Panc1 (cell line): ENCODE data around the gene SLAMF7. TPM values are rescaled to one million over a fixed set of nuclear protein-coding genes. Genes with fewer than 3 reads are reported as not detected.

ENCODE experiments used
- ATAC-seq: fragments of 200-7000 bp; cut with Tn5 transposase; 2 replicates; pipeline ENCODE4 v1.9.1; 2020; ENCODE audit warnings: mild to moderate bottlenecking, moderate library complexity
- BruUV-seq: library from RNA; stranded (reverse); fragments of 400-500 nt; replicated peaks from 2 replicates; lab custom pipeline; 2021; lab: Mats Ljungman, UMichigan
- CTCF ChIA-PET: fragments of 300-600 bp; sonication (Branson Sonifier 250); formaldehyde crosslinking; loops from one replicate; lab custom pipeline; 2022; ENCODE audit warnings: antibody characterized with exemption; lab: Charles Lee
- POLR2A ChIA-PET: fragments of 300-600 bp; sonication (Branson Sonifier 250); formaldehyde crosslinking; loops from one replicate; lab custom pipeline; 2022; ENCODE audit warnings: antibody characterized with exemption; lab: Charles Lee
- DNase-seq: peaks from one replicate; pipeline ENCODE4 v3.0.0-alpha.2; 2010; ENCODE audit warnings: low read depth, low spot score
- H3K27ac ChIP-seq: 2 replicates; pipeline ENCODE4 v1.5.1; 2011; ENCODE audit warnings: mild to moderate bottlenecking, low read length, inconsistent platforms
- H3K27me3 ChIP-seq: fragments of 200-500 bp; sonication (Bioruptor generic); 2 replicates; pipeline ENCODE4 v1.6.0; 2014; ENCODE audit warnings: low read length, inconsistent platforms; ENCODE audit not compliant: control insufficient read depth, insufficient read depth
- H3K36me3 ChIP-seq: fragments of 200-500 bp; sonication (Bioruptor generic); 2 replicates; pipeline ENCODE4 v1.5.1; 2014; ENCODE audit warnings: inconsistent platforms, mild to moderate bottlenecking, low read length, moderate library complexity; ENCODE audit not compliant: control insufficient read depth, insufficient read depth
- H3K4me1 ChIP-seq: 2 replicates; pipeline ENCODE4 v1.5.1; 2011; ENCODE audit warnings: inconsistent platforms, mild to moderate bottlenecking, low read length, moderate library complexity; ENCODE audit not compliant: control insufficient read depth, insufficient read depth
- H3K4me3 ChIP-seq, 2 experiments: 2 replicates each; pipeline ENCODE4 v1.5.1; 2011 to 2012; ENCODE audit warnings: low read depth in 2 of 2, low read length in 2 of 2, mild to moderate bottlenecking in 2 of 2, inconsistent platforms in 1 of 2, moderate library complexity in 1 of 2
- H3K9me3 ChIP-seq: fragments of 200-500 bp; sonication (Bioruptor generic); 2 replicates; pipeline ENCODE4 v1.5.1; 2014; ENCODE audit warnings: low read depth, mild to moderate bottlenecking, inconsistent platforms, low read length, moderate library complexity; ENCODE audit not compliant: control insufficient read depth, insufficient read depth
- POLR2AphosphoS5 ChIP-seq: IDR thresholded peaks from 2 replicates; pipeline ENCODE4 v1.6.1; 2012; ENCODE audit warnings: mild to moderate bottlenecking, low read depth, low read length, moderate library complexity
- SIN3A ChIP-seq: IDR thresholded peaks from 2 replicates; pipeline ENCODE4 v1.6.1; 2012; ENCODE audit warnings: low read depth, mild to moderate bottlenecking, low read length, moderate library complexity, borderline replicate concordance; ENCODE audit not compliant: insufficient read depth
- TCF7L2 ChIP-seq: IDR thresholded peaks from 2 replicates; pipeline ENCODE4 v1.6.1; 2011; ENCODE audit warnings: mild to moderate bottlenecking, low read depth, low read length, inconsistent platforms
- in situ Hi-C: cut with HindIII; loops from 2 replicates; pipeline ENCODE4 v1.10.0; 2016; ENCODE audit warnings: low sequenced_read_pairs, low pct_unique_long_range_greater_than_20kb
- intact Hi-C: fragments of 100-400 bp; cut with micrococcal nuclease; formaldehyde crosslinking; loops from one replicate; pipeline ENCODE4 v1.10.0; 2022; ENCODE audit not compliant: unreplicated experiment
- total RNA-seq: library from RNA; stranded (reverse); gene quantifications from one replicate; pipeline ENCODE4 v1.2.1, GENCODE V29; 2021; ENCODE audit not compliant: unreplicated experiment
- TF ChIP-seq, protein P1 (sequence below): fragments of 450-650 bp; IDR thresholded peaks from 2 replicates; pipeline ENCODE4 v1.5.1; 2017; ENCODE audit warnings: mild to moderate bottlenecking
- TF ChIP-seq, protein P2 (sequence below), 2 experiments: IDR thresholded peaks; 2 replicates each; pipeline ENCODE4 v1.6.1; 2011 to 2012; ENCODE audit warnings: low read depth in 2 of 2, control low read depth in 1 of 2, low read length in 1 of 2, mild to moderate bottlenecking in 1 of 2, moderate library complexity in 1 of 2; ENCODE audit not compliant: insufficient read depth in 1 of 2

The SLAMF7 gene
- total RNA-seq, 1 experiment from 2014 or later: 0.21 TPM

DNA sequence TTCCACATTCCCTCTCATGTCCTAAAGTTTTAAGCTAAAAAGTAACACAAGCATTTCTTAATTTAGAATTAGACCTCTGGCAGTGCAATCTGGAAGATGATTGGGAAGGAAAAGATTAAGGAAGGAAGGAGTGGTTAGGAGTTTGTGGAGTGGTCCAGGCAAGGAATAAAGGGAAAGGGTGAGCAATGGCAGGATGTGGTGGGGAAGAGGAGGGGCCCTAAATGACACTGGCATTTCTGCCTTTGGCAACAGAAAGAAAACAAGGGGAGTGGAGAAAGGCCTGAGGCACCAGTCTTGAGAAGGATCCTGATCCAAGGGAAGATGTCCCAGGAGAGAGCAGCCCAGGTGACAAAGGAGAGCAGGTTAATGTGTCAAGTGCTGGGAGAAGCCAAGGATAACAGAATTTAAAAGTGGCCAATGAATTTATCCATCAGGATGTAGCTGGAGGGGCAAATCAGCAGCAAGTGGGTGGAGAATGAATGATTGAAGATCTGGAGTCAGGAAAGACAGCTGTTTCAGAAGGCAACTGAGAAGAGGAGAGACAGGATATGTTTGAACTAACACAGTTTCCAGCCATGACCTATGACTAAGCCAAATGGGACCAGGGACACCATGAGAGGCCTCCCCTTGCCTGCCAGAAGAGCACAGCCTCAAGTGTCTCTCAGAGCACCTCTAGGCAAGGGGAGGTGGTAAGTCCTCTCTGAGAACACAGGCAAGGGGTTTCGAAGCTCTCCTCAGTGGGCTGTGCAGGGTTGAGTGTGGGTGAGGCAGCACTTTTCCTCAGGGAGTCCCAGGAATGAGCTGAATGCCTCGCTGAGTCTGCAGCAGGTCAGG is 36.1 kb downstream of the SLAMF7 start:
- Histone ChIP-seq H3K4me1 (no peaks in the 10 kb centered on the region), H3K36me3 (no peaks in the 10 kb centered on the region), H3K4me3 (no peak overlapping the region), H3K27ac (no peak overlapping the region), H3K9me3 (no peaks in the 10 kb centered on the region), H3K27me3 (peaks cover 11% of the 10 kb centered on the region)
- ChIA-PET CTCF (no interaction called here), POLR2A (no interaction called here)
- in situ Hi-C loops: no loop called here
- intact Hi-C loops: no loop called here
- no peak for ATAC-seq
- no peak for DNase-seq
- TF ChIP-seq POLR2AphosphoS5 (no peak), TCF7L2 (no peak), SIN3A (no peak)
- TF ChIP-seq, protein P1, sequence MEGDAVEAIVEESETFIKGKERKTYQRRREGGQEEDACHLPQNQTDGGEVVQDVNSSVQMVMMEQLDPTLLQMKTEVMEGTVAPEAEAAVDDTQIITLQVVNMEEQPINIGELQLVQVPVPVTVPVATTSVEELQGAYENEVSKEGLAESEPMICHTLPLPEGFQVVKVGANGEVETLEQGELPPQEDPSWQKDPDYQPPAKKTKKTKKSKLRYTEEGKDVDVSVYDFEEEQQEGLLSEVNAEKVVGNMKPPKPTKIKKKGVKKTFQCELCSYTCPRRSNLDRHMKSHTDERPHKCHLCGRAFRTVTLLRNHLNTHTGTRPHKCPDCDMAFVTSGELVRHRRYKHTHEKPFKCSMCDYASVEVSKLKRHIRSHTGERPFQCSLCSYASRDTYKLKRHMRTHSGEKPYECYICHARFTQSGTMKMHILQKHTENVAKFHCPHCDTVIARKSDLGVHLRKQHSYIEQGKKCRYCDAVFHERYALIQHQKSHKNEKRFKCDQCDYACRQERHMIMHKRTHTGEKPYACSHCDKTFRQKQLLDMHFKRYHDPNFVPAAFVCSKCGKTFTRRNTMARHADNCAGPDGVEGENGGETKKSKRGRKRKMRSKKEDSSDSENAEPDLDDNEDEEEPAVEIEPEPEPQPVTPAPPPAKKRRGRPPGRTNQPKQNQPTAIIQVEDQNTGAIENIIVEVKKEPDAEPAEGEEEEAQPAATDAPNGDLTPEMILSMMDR: no peak
- TF ChIP-seq, protein P2, sequence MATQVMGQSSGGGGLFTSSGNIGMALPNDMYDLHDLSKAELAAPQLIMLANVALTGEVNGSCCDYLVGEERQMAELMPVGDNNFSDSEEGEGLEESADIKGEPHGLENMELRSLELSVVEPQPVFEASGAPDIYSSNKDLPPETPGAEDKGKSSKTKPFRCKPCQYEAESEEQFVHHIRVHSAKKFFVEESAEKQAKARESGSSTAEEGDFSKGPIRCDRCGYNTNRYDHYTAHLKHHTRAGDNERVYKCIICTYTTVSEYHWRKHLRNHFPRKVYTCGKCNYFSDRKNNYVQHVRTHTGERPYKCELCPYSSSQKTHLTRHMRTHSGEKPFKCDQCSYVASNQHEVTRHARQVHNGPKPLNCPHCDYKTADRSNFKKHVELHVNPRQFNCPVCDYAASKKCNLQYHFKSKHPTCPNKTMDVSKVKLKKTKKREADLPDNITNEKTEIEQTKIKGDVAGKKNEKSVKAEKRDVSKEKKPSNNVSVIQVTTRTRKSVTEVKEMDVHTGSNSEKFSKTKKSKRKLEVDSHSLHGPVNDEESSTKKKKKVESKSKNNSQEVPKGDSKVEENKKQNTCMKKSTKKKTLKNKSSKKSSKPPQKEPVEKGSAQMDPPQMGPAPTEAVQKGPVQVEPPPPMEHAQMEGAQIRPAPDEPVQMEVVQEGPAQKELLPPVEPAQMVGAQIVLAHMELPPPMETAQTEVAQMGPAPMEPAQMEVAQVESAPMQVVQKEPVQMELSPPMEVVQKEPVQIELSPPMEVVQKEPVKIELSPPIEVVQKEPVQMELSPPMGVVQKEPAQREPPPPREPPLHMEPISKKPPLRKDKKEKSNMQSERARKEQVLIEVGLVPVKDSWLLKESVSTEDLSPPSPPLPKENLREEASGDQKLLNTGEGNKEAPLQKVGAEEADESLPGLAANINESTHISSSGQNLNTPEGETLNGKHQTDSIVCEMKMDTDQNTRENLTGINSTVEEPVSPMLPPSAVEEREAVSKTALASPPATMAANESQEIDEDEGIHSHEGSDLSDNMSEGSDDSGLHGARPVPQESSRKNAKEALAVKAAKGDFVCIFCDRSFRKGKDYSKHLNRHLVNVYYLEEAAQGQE (IDR thresholded peaks at IDR 0.05; ENCODE audit: insufficient read depth in 1 of 2, low read depth in 2 of 2, low read length in 1 of 2): no peak
- BruUV-seq: no TSS peak

DNA sequence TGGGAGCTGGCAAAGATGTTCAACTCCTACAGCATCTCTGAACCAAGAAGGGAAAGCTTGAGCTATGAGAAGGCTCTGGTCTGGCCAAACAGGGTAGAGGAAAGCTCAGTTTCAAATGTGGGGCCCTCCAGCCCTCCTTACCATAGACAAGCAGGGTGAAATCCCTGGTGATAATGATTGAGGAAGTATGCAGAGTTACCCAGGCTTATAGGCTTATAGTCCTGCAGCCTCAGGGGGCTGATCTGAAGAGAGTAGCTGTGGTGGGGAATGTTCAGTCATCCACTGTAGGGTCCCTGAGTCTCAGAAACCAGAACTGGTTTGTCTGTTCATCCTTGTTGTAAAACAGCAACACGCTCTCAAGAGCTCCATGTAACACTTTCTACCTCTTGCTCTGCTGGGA is 37.1 kb downstream of the SLAMF7 start:
- Histone ChIP-seq H3K9me3 (no peaks in the 10 kb centered on the region), H3K27ac (no peak overlapping the region), H3K36me3 (no peaks in the 10 kb centered on the region), H3K27me3 (peaks cover 11% of the 10 kb centered on the region), H3K4me1 (no peaks in the 10 kb centered on the region), H3K4me3 (no peak overlapping the region)
- intact Hi-C loops: no loop called here
- DNase-seq (no peak), ATAC-seq (no peak)
- BruUV-seq: no TSS peak
- in situ Hi-C loops: no loop called here
- TF ChIP-seq TCF7L2 (no peak), SIN3A (no peak), POLR2AphosphoS5 (no peak)
- TF ChIP-seq, protein P1: no peak
- TF ChIP-seq, protein P2 (IDR thresholded peaks at IDR 0.05; ENCODE audit: insufficient read depth in 1 of 2, low read depth in 2 of 2, low read length in 1 of 2): no peak
- CTCF ChIA-PET: interaction anchor here (0.5 to 1.4 kb wide), 2 partner anchors 175 to 395 kb away, joined by 4 to 5 read pairs; no protein-coding TSS in a partner anchor
- POLR2A ChIA-PET: no interaction called here
